Endodermal cell (in vitro differentiated cells): ENCODE results near the gene TNFSF8. TPM values are rescaled to one million over a fixed set of nuclear protein-coding genes. Genes with fewer than 3 reads are reported as not detected.

ENCODE experiments used
- DNase-seq: peaks from one replicate; pipeline ENCODE4 v3.0.0-alpha.2; 2017
- H3K27ac ChIP-seq: 2 replicates; pipeline ENCODE4 v1.5.1; 2013; ENCODE audit warnings: mild to moderate bottlenecking, low read depth, low read length, moderate library complexity
- H3K27me3 ChIP-seq: 2 replicates; pipeline ENCODE4 v1.6.1; 2013; ENCODE audit warnings: mild to moderate bottlenecking, low read length, moderate library complexity; ENCODE audit not compliant: insufficient read depth, control insufficient read depth, poor library complexity, severe bottlenecking
- H3K36me3 ChIP-seq: 2 replicates; pipeline ENCODE4 v1.7.0; 2013; ENCODE audit warnings: mild to moderate bottlenecking, low read length, moderate library complexity; ENCODE audit not compliant: control insufficient read depth, insufficient read depth
- H3K4me1 ChIP-seq: one replicate; pipeline ENCODE4 v1.7.0; 2013; ENCODE audit warnings: low read length; ENCODE audit not compliant: control insufficient read depth, insufficient read depth
- H3K4me3 ChIP-seq: 2 replicates; pipeline ENCODE4 v1.5.1; 2013; ENCODE audit warnings: mild to moderate bottlenecking, low read length, moderate library complexity
- H3K9ac ChIP-seq: 2 replicates; pipeline ENCODE4 v1.6.1; 2013; ENCODE audit warnings: mild to moderate bottlenecking, low read length, moderate library complexity; ENCODE audit not compliant: poor library complexity, severe bottlenecking; ENCODE audit errors: extremely low read depth
- H3K9me3 ChIP-seq: 2 replicates; pipeline ENCODE4 v1.6.1; 2013; ENCODE audit warnings: mild to moderate bottlenecking, low read length, moderate library complexity; ENCODE audit not compliant: control insufficient read depth
- H3K27ac Mint-ChIP-seq: 2 replicates; pipeline ENCODE4 v1.8.0; 2020; ENCODE audit warnings: mixed read lengths
- H3K27me3 Mint-ChIP-seq: 2 replicates; pipeline ENCODE4 v1.8.0; 2021; ENCODE audit warnings: mild to moderate bottlenecking, mixed read lengths; ENCODE audit not compliant: insufficient read depth
- H3K36me3 Mint-ChIP-seq: 2 replicates; pipeline ENCODE4 v1.8.0; 2020; ENCODE audit warnings: low read depth, mixed read lengths
- H3K4me1 Mint-ChIP-seq: 2 replicates; pipeline ENCODE4 v1.8.0; 2020; ENCODE audit warnings: mixed read lengths
- H3K4me3 Mint-ChIP-seq: 2 replicates; pipeline ENCODE4 v1.8.0; 2020; ENCODE audit warnings: mild to moderate bottlenecking, moderate library complexity, mixed read lengths
- H3K9me3 Mint-ChIP-seq: 2 replicates; pipeline ENCODE4 v1.8.0; 2020; ENCODE audit warnings: mild to moderate bottlenecking, mixed read lengths
- WGBS, 2 experiments: methylation state at CpG; one replicate each; pipeline versions ENCODE4 v1.1.5 to v1.1.7; 2013; ENCODE audit warnings: missing lambda C conversion rate in 2 of 2, mixed read lengths in 1 of 2; ENCODE audit not compliant: insufficient coverage in 1 of 2, insufficient read length in 1 of 2; 5-methylcytosine and 5-hydroxymethylcytosine counted together
- total RNA-seq, 2 donors: library from RNA; stranded (reverse); fragmentation: NEBNext Ultra II Directional in 1 of 2; extraction: Animal tissue kit (Norgen Biotek cat#: 25700) in 1 of 2; gene quantifications; 2 replicates in 1 of 2; 3 replicates in 1 of 2; pipeline ENCODE4 v1.2.1, GENCODE V29; 2021
- TF ChIP-seq, protein P1 (sequence below): fragments of 200-600 bp; sonication (generic); conservative IDR thresholded peaks from 2 replicates; pipeline ENCODE4 v1.5.0; 2021; ENCODE audit warnings: antibody characterized with exemption, mild to moderate bottlenecking

The TNFSF8 gene
- total RNA-seq, 2 donors from 2014 or later: not detected

DNA sequence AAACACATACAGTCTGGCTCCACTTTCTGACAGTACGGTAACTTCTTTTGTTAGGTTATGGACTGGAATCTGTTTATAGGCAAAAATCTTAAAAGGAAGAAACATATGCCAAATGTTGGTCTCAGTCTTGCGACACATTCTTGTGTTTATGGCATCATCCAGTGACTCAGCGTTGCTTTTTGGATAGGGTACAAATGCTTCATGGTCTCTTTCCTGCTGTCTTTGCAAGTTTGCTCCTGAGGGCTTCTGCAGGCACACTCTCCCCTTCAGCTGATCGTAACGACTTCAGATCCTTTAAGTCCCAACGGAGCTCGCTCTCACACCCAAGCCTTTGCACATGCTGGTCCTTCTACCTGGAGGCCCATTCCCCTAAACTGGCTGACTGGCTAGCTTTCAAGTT lies 23.6 kb upstream of the TNFSF8 start:
- Histone ChIP-seq H3K27ac (no peak overlapping the region), H3K9me3 (peaks cover 3% of the 10 kb centered on the region), H3K9ac (no peak overlapping the region), H3K36me3 (no peaks in the 10 kb centered on the region), H3K4me3 (no peak overlapping the region), H3K4me1 (peaks cover 4% of the 10 kb centered on the region), H3K27me3 (no peaks in the 10 kb centered on the region)
- Mint-ChIP-seq H3K4me1 (peaks cover 5% of the 10 kb centered on the region), H3K9me3 (peaks cover under 1% of the 10 kb centered on the region), H3K4me3 (no peak overlapping the region), H3K36me3 (no peaks in the 10 kb centered on the region), H3K27me3 (peaks cover 11% of the 10 kb centered on the region), H3K27ac (no peak overlapping the region)
- no peak for DNase-seq
- 94 to 95% methylated on average over 6 of the region's 7 CpGs for WGBS, 2 experiments
- TF ChIP-seq, protein P1, sequence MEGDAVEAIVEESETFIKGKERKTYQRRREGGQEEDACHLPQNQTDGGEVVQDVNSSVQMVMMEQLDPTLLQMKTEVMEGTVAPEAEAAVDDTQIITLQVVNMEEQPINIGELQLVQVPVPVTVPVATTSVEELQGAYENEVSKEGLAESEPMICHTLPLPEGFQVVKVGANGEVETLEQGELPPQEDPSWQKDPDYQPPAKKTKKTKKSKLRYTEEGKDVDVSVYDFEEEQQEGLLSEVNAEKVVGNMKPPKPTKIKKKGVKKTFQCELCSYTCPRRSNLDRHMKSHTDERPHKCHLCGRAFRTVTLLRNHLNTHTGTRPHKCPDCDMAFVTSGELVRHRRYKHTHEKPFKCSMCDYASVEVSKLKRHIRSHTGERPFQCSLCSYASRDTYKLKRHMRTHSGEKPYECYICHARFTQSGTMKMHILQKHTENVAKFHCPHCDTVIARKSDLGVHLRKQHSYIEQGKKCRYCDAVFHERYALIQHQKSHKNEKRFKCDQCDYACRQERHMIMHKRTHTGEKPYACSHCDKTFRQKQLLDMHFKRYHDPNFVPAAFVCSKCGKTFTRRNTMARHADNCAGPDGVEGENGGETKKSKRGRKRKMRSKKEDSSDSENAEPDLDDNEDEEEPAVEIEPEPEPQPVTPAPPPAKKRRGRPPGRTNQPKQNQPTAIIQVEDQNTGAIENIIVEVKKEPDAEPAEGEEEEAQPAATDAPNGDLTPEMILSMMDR: no peak

DNA sequence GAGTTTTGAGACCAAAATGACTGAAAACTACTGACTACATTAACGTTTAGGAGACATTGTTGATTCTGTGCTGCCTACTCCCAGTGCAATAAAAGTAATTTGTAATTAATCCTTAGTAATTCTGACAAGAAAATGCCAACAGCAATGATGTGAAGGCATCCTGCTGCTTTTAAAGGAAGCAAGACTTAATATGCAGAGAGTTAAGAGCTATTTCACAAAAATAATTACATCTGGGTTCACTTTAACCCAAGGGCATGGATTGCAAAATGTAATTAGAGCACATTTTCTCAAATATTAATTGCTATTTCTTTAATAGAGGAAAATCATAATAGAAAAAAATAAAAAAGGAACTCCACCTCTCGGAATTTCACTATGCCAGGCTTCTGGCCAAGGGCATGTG lies 22.7 kb upstream of the TNFSF8 start:
- Histone ChIP-seq H3K27me3 (no peaks in the 10 kb centered on the region), H3K4me1 (peaks cover 4% of the 10 kb centered on the region), H3K4me3 (no peak overlapping the region), H3K9me3 (no peaks in the 10 kb centered on the region), H3K36me3 (no peaks in the 10 kb centered on the region), H3K9ac (no peak overlapping the region), H3K27ac (no peak overlapping the region)
- Mint-ChIP-seq H3K4me1 (peaks cover 5% of the 10 kb centered on the region), H3K36me3 (no peaks in the 10 kb centered on the region), H3K27me3 (peaks cover 14% of the 10 kb centered on the region), H3K9me3 (no peaks in the 10 kb centered on the region), H3K27ac (no peak overlapping the region), H3K4me3 (no peak overlapping the region)
- TF ChIP-seq, protein P1: no peak
- DNase-seq: no peak
- WGBS, 2 experiments: 85 to 89% methylated on average over 2 of the region's 2 CpGs

DNA sequence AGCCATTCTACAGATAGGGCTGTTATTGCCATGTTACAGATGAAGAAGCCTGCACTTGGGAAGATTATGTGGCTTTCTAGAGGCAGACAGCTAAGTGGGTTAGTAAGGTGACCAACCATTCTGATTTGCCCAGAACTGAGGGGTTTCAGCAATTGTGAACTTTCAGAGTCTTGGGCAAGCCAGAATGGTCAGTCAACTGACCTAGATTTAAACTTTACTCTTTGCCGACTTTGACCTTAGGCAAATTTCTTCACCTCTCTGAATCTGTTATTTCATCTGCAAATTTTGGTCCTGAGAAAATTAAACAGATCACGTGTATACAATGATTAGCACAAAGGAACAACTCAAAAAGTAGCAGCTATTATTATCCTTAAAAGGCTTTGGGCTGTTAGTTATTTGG lies 20.4 kb upstream of the TNFSF8 start:
- Histone ChIP-seq H3K9ac (no peak overlapping the region), H3K9me3 (no peaks in the 10 kb centered on the region), H3K27ac (no peak overlapping the region), H3K27me3 (no peaks in the 10 kb centered on the region), H3K4me3 (no peak overlapping the region), H3K36me3 (no peaks in the 10 kb centered on the region), H3K4me1 (peaks cover 6% of the 10 kb centered on the region)
- no peak overlapping the region for H3K4me3 Mint-ChIP-seq
- peaks cover 21% of the 10 kb centered on the region for H3K27me3 Mint-ChIP-seq
- H3K27ac Mint-ChIP-seq: no peak overlapping the region
- H3K36me3 Mint-ChIP-seq: no peaks in the 10 kb centered on the region
- peaks cover 11% of the 10 kb centered on the region for H3K4me1 Mint-ChIP-seq
- WGBS, 2 experiments: 89 to 100% methylated on average over 1 to 2 of the region's 2 CpGs
- TF ChIP-seq, protein P1: no peak
- no peaks in the 10 kb centered on the region for H3K9me3 Mint-ChIP-seq
- no peak for DNase-seq
